GM18526 (cell line): Measurements from ENCODE around the gene NHS.

Experiments
- POLR2A ChIP-seq: IDR thresholded peaks from 3 replicates; pipeline ENCODE4 v1.6.1; 2011; ENCODE audit not compliant: insufficient read length; ENCODE audit errors: extremely low read depth

NHS gene

GRCh38 chrX:17778997-17779396 lies 404.0 kb downstream of the NHS start:
- no peak for TF ChIP-seq POLR2A

GRCh38 chrX:17779434-17779833 lies 404.4 kb downstream of the NHS start:
- no peak for TF ChIP-seq POLR2A
